OCI-LY7 (cell line): ENCODE data around the gene WLS. TPM values are rescaled to one million over a fixed set of nuclear protein-coding genes. Genes with fewer than 3 reads are reported as not detected.

Experiments used
- BruUV-seq: library from RNA; stranded (reverse); fragments of 400-500 nt; replicated peaks from 2 replicates; lab custom pipeline; 2021; lab: Mats Ljungman, UMichigan
- CTCF ChIA-PET: fragments of 300-600 bp; sonication (Branson Sonifier 250); formaldehyde crosslinking; loops from one replicate; lab custom pipeline; 2022; ENCODE audit warnings: antibody characterized with exemption; ENCODE audit not compliant: unreplicated experiment; lab: Charles Lee
- POLR2A ChIA-PET: fragments of 300-600 bp; sonication (Branson Sonifier 250); formaldehyde crosslinking; loops from one replicate; lab custom pipeline; 2022; ENCODE audit warnings: antibody characterized with exemption; lab: Charles Lee
- DNase-seq: peaks from one replicate; pipeline ENCODE4 v3.0.0-alpha.2; 2015; ENCODE audit warnings: low spot score
- H2AFZ ChIP-seq: fragments of 200-600 bp; sonication (generic), shearing (Covaris generic); 2 replicates; pipeline ENCODE4 v1.6.1; 2014; ENCODE audit warnings: mild to moderate bottlenecking, antibody characterized with exemption, low read length, moderate library complexity
- H3K27ac ChIP-seq: fragments of 200-600 bp; sonication (generic); 2 replicates; pipeline ENCODE4 v1.5.1; 2014; ENCODE audit warnings: mixed run types, low read depth, mild to moderate bottlenecking, moderate library complexity, low read length, inconsistent platforms; ENCODE audit not compliant: poor library complexity, severe bottlenecking
- H3K36me3 ChIP-seq: fragments of 200-600 bp; sonication (generic); 2 replicates; pipeline ENCODE4 v1.6.1; 2014; ENCODE audit warnings: mild to moderate bottlenecking, antibody characterized with exemption, low read length, moderate library complexity, mixed read lengths; ENCODE audit not compliant: insufficient read depth
- H3K4me1 ChIP-seq: fragments of 200-600 bp; sonication (generic); 2 replicates; pipeline ENCODE4 v1.5.1; 2014; ENCODE audit warnings: mild to moderate bottlenecking, low read length; ENCODE audit not compliant: insufficient read depth, poor library complexity, severe bottlenecking
- H3K4me2 ChIP-seq: fragments of 200-600 bp; sonication (generic); 2 replicates; pipeline ENCODE4 v1.6.1; 2014; ENCODE audit warnings: mild to moderate bottlenecking, low read length
- H3K4me3 ChIP-seq: fragments of 200-600 bp; sonication (generic); 2 replicates; pipeline ENCODE4 v1.5.1; 2014; ENCODE audit warnings: mild to moderate bottlenecking, low read depth, low read length; ENCODE audit not compliant: poor library complexity, severe bottlenecking
- H3K79me2 ChIP-seq: fragments of 200-600 bp; sonication (generic); 2 replicates; pipeline ENCODE4 v1.6.1; 2016; ENCODE audit warnings: low read depth, mild to moderate bottlenecking, low read length, moderate library complexity, mixed read lengths; ENCODE audit not compliant: insufficient read depth
- H3K9me2 ChIP-seq: fragments of 200-600 bp; sonication (generic); 2 replicates; pipeline ENCODE4 v1.6.1; 2016; ENCODE audit warnings: mild to moderate bottlenecking, low read length, mixed read lengths; ENCODE audit not compliant: insufficient read depth
- H3K9me3 ChIP-seq: fragments of 200-600 bp; sonication (generic); 2 replicates; pipeline ENCODE4 v1.6.1; 2014; ENCODE audit warnings: mild to moderate bottlenecking, mixed run types, low read length, mixed read lengths
- H4K20me1 ChIP-seq: fragments of 200-600 bp; sonication (generic); 2 replicates; pipeline ENCODE4 v1.6.1; 2014; ENCODE audit warnings: mild to moderate bottlenecking, antibody characterized with exemption, low read length, moderate library complexity, mixed read lengths; ENCODE audit not compliant: insufficient read depth
- CTCF ChIP-seq: fragments of 200-600 bp; sonication (generic); conservative IDR thresholded peaks from 2 replicates; pipeline ENCODE4 v1.5.1; 2014; ENCODE audit warnings: mild to moderate bottlenecking, antibody characterized with exemption, low read length, moderate library complexity, mixed read lengths
- EZH2phosphoT487 ChIP-seq: fragments of 200-600 bp; sonication (generic); IDR thresholded peaks from 2 replicates; pipeline ENCODE4 v1.6.1; 2018; ENCODE audit warnings: low read depth, borderline replicate concordance, mild to moderate bottlenecking, mixed run types, antibody characterized with exemption, low read length, moderate library complexity, mixed read lengths
- intact Hi-C: fragments of 100-400 bp; cut with micrococcal nuclease; formaldehyde crosslinking; loops from one replicate; pipeline ENCODE4 v1.10.0; 2022; ENCODE audit not compliant: unreplicated experiment
- total RNA-seq, 2 experiments: library from RNA; depleted of rRNA in 1 of 2; stranded (reverse); fragments of >200 nt in 1 of 2; shearing (Covaris generic) in 1 of 2; gene quantifications; 2 replicates each; pipeline ENCODE4 v1.2.3, GENCODE V29; 2014 to 2022

The WLS gene
- total RNA-seq, 2 experiments from 2014 or later = not detected

DNA sequence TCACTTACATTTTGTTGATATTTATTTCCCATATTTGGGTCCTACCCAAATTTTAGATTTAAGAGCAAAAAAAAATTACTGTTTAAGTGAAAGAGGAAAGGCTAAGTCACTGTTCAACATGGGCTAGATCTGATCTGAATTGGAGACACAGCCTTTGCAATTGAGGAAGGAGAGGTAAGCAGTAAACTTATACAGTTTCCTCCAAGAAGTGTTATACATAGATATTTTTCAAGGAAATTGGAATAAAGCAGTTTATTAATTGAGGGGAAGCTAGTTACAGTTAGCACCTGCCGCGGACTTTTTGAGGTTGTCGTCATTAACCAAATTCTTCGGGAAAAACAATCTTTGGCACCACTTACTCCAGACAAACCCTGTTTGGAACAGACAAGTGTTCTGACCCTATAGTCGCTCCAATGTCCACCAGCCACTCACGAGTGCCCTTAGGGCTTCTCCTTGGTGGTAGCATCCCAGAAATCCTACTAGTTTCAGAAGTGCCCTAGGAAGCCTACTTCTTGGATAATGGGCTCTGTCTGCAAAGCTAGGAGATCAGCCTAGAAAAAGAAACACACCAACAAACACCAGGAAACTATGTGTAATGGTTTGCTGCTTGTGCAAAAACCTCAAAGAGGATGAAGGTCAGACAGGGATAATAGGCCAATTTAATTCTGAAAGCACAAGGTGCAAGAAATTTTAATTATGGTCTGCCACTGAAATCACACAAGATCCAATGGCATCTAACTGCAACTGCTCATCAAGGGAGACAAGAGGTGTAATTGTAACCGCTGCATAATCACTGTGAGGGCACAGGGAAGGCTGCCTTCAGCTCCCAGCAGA is 2.5 kb downstream of the WLS start:
- H4K20me1 ChIP-seq = no peaks in the 10 kb centered on the region
- POLR2A ChIA-PET = interaction anchor here (0.6 to 1.3 kb wide), 3 partner anchors 23 to 33 kb away, joined by 3 to 4 read pairs (median 3); no protein-coding TSS in a partner anchor
- H3K9me3 ChIP-seq = no peaks in the 10 kb centered on the region
- BruUV-seq = no TSS peak
- CTCF ChIA-PET = interaction anchor here (0.5 kb wide), 1 partner anchor 9 kb away, joined by 4 read pairs; no protein-coding TSS in a partner anchor
- no peak for TF ChIP-seq CTCF
- H3K79me2 ChIP-seq = no peaks in the 10 kb centered on the region
- no peaks in the 10 kb centered on the region for H3K36me3 ChIP-seq
- H3K9me2 ChIP-seq = no peaks in the 10 kb centered on the region
- intact Hi-C loops = no loop called here
- no peak overlapping the region for H3K4me2 ChIP-seq
- H3K4me3 ChIP-seq = no peak overlapping the region
- no peak for DNase-seq
- H2AFZ ChIP-seq = no peak overlapping the region
- no peaks in the 10 kb centered on the region for H3K4me1 ChIP-seq
- no peak overlapping the region for H3K27ac ChIP-seq

DNA sequence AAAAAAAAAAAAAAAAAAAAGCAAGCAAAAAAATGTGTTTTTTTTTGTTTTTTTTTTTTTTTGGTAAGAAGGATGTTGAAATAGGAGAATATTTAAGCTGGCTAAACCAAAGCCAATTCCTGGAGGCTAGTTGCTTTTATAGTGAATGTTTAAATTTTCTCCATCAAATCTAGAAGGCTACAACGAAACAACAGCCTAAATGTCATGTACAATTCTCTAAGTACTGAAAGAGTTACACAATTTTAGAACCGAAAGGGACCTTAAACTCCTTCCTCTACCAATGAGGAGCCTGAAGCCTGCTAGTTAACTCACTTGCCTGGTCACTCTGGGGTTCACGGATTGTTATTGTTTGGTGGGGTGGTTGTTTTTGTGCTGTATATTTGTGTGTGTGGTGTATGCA is 3.5 kb downstream of the WLS start:
- BruUV-seq = no TSS peak
- DNase-seq = no peak
- Histone ChIP-seq H3K9me3 (no peaks in the 10 kb centered on the region), H3K9me2 (no peaks in the 10 kb centered on the region), H3K4me3 (no peak overlapping the region), H3K4me1 (no peaks in the 10 kb centered on the region), H2AFZ (no peak overlapping the region), H3K27ac (no peak overlapping the region), H3K36me3 (no peaks in the 10 kb centered on the region), H3K79me2 (no peaks in the 10 kb centered on the region), H4K20me1 (no peaks in the 10 kb centered on the region), H3K4me2 (no peak overlapping the region)
- intact Hi-C loops = no loop called here
- POLR2A ChIA-PET = interaction anchor here (0.5 to 1.3 kb wide), 2 partner anchors 22 to 28 kb away, joined by 3 read pairs; no protein-coding TSS in a partner anchor
- CTCF ChIA-PET = no interaction called here
- TF ChIP-seq EZH2phosphoT487 (no peak), CTCF (no peak)

- Histone ChIP-seq H3K9me3 (no peaks in the 10 kb centered on the region), H3K79me2 (no peaks in the 10 kb centered on the region), H3K9me2 (no peaks in the 10 kb centered on the region), H2AFZ (no peak overlapping the region), H4K20me1 (no peaks in the 10 kb centered on the region), H3K4me1 (no peaks in the 10 kb centered on the region), H3K4me2 (no peak overlapping the region), H3K27ac (no peak overlapping the region), H3K36me3 (no peaks in the 10 kb centered on the region), H3K4me3 (no peak overlapping the region)
- ChIA-PET CTCF (no interaction called here), POLR2A (interaction anchor here (0.6 kb wide), 1 partner anchor 403 kb away, joined by 3 read pairs; no protein-coding TSS in a partner anchor)
- no TSS peak for BruUV-seq
- no peak for DNase-seq
- TF ChIP-seq EZH2phosphoT487 (no peak), CTCF (no peak)
- intact Hi-C loops = no loop called here
These were observed 4.7 kb downstream of the WLS start for GRCh38 chr1:68227598-68227997.
